Measurements from ENCODE around the gene PLA2G3.

- TF ChIP-seq CTCF (optimal IDR thresholded peaks at IDR 0.05 in 1 of 3, IDR thresholded peaks at IDR 0.05 in 1 of 3, conservative IDR thresholded peaks at IDR 0.05 in 1 of 3; ENCODE audit: extremely low read depth in 1 of 3, insufficient read depth in 2 of 3, low read length in 3 of 3) (no peak), EZH2 (IDR thresholded peaks at IDR 0.05; ENCODE audit: low read length) (no peak)
Observed at GRCh38 chr22:31173386-31174145, 33.3 kb upstream of the PLA2G3 start.
